Activated T-cell treated with anti-CD3 and anti-CD28 coated beads, Interleukin-2, amount 50 U/mL, for 1 hour (primary cell): ENCODE data around the gene GPS2.

Source experiments
- DNase-seq: peaks from one replicate; pipeline ENCODE4 v3.0.0-alpha.2; 2020

Gene GPS2

DNA sequence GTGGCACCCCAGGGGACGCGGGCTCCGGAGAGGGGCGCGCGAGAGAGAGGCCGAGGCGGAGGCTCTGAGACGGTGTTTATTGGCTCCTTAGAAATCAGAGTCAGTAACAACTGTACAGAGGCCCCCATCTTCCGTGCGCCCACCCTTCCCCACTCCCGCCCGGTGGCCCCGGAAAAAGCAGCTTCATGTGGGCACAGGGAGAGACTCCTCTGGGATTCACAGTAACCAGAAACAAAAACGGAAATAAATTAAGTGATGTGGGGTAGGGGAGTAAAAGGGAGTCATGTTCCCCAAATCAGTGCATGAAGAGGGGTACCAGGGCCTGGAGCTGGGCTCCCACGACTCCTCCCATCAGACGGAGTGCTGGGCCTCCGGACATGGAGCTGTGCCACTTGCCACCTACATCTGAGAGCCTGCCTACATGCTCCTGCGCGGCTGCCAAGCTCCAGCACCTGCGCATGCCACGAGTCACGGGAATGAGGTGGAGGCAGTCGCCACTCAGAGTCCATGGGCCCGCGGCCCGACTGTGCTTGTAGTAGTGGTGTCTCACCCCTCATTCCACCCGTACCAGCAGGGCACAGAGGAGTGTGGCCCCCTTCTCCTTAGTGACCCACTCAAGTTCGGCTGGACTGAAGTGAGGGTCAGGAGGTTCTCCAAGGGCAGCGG is 543 bp upstream of the GPS2 start:
- no peak for DNase-seq

DNA sequence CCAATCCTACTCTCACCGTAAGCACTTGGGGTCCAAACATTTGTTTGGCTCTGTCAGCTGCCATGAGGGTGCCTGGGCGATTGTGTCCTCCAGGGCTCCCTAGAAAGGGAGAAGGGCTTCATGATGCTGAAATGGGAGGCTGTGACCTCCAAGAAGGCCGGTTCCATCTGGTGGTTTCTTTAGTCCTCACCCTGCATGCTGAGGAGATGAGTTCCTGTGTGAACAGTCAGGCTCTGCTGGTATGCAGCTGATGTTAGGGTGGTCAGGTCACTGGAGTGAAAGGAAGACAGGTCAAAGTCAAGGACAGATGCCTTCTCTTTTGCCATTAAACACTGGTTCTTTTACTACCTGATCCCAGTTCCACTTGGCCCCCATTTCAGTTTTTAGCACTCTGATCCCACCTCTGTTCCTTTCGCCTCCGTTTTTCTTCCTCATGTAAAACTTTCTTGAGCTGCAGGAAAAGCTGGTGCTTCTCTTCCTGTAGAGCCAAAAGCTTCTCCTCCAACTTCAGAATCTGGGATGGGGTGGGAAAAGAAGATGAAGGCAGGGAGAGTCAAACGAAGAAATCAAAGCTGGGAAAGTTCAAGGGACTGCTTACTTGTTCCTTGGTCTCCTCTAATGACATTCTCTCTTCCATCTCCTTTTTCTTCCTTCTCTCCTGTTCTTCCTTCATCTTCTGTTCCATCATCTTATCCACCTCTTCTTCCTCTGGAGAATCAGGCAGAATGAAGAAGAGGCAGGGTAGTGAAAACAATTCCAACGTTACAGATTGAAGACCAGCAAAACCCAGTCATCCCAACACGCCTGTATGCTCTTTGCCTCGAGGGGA is 1.1 kb downstream of the GPS2 start:
- DNase-seq, result no peak

DNA sequence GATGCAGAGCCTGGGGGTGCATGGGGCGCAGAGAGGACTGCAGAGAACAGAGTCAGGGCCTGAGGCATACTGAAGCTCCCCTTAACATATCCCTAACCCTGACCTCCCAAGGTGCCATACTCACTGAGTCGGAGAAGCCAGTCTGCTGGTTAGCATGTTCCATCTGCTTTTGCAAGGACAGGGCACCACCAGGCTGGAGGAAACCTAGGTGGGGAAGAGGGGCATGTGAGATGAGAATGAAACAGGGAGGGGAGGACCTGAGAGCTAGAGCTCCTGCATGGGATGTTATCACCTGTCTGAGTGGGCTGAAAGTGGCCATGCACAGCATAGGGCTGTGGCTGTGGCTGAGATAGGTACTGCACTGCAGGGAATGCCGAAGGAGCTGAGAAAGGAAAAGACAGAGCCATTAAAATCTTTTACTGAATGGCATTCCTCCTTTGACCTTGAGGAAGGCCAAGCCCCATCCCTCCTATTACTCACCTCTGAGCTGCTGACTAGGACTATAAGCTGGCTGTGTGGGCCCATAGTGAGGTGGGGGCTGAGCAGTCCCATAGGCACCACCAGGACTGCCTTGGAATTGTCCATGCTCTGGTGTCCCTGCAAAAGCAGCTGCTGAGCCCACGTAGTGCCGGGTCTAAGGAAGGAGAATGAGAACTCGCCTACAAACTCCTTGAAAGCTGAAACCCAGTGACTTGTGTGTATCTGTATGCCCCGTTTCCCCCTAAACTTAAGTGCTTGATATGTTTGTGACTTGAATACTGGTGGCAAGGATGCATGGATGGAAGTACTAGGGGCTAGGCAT is 1.9 kb downstream of the GPS2 start:
- DNase-seq, result peak; percentile 32

DNA sequence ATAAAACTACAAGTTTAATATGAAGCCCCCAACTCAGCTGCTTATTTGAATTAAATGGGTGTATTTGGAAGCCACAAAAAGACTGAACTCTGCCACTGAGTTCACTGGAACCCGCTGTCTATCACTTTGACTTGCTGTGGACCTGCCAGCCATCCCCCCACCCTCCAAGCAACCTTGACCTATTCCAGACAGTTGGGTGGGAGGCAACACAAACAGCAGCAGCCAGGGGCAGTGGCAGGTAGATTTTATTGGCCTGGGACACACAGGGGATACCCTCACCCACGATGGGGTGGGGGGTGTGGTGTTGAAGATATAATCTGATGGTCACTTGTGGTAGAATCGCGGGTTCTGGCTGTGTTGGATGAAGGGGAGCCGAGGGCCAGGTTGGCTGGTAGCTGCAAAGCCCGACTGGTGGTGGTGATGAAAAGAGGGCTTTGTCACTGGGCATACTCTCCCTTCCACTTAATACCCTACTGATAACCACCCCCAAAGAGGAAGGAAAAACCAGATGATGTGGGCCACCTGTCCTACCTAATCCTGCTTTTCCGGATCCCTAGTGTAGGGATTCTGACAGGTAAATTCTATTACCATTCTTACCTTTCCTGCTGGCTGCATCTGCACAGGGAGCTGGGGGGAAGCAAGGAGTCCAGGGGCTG is 2.6 kb downstream of the GPS2 start:
- no peak for DNase-seq

DNA sequence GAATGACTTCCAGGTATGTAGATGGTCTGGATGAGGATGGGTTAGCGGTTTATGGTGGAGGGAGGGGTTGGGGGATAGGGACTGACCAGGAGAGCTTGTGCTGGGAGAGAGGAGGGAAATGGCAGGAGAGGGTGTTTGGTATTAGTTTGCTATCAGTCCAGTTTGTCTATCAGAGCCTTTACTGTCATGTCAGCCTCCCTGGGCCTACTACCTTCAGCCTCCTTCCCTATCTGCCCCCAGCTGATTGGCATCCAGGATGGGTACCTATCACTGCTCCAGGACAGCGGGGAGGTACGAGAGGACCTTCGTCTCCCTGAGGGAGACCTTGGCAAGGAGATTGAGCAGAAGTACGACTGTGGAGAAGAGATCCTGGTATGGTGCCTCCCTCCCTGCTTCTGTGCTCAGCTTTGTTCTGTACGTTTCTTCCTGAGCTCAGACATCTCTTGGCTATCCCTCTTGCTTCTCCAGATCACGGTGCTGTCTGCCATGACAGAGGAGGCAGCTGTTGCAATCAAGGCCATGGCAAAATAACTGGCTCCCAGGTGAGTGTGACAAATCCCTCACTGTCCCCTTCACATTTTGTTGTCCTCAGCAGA is 4.0 kb downstream of the GPS2 start:
- no peak for DNase-seq

DNA sequence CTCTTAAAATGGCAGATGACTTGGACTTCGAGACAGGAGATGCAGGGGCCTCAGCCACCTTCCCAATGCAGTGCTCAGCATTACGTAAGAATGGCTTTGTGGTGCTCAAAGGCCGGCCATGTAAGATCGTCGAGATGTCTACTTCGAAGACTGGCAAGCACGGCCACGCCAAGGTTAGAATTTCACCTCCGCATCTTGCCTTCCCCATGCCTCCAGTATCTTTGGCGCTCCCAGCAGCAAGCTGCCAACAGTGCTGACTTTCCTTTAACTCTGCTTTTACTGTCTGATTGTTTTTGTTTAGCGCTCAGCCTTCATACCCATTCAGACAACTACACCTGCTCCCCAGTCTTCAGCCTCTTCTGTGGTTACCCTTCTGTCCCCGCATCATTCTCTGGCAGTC is 5.5 kb downstream of the GPS2 start:
- no peak for DNase-seq

DNA sequence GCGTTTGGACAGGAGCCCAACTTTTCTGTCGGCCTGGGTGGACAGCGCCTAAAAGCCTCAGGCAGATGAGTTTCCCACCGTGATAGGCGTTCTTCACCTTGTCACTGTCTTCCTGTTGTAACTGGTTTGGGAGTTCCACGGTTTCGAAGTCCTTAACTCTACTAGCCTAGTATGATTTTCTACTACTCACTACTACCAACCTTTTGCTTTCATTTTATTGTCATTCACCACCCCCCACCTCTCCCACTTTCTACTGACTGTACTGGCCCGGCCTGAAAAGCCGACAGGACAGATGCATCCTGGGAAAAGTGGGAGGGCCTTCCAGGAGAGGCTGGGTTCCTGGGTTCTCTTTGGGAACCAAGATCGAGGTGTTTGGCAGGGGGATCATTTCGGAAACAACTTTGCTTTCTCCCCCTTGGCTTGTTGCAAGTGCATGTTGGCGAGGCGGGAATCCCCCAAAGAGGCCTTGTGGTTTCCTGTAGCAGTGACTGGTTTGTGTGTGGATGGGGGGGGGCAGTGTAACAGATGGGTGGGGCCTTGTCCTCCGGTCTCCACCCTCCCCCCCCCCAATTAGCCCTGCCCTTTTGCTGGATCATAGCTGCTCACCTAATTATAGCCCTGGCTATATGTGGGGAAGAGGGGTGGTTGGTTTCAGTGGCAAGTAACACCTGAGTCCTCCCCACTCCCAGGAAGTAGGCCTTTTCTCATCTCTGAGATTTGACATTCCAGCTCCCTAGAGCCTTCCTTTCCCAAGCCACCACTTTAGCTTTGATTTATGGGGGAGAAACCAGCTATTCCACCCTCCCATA is 6.3 kb downstream of the GPS2 start:
- DNase-seq, result peak; percentile 82

DNA sequence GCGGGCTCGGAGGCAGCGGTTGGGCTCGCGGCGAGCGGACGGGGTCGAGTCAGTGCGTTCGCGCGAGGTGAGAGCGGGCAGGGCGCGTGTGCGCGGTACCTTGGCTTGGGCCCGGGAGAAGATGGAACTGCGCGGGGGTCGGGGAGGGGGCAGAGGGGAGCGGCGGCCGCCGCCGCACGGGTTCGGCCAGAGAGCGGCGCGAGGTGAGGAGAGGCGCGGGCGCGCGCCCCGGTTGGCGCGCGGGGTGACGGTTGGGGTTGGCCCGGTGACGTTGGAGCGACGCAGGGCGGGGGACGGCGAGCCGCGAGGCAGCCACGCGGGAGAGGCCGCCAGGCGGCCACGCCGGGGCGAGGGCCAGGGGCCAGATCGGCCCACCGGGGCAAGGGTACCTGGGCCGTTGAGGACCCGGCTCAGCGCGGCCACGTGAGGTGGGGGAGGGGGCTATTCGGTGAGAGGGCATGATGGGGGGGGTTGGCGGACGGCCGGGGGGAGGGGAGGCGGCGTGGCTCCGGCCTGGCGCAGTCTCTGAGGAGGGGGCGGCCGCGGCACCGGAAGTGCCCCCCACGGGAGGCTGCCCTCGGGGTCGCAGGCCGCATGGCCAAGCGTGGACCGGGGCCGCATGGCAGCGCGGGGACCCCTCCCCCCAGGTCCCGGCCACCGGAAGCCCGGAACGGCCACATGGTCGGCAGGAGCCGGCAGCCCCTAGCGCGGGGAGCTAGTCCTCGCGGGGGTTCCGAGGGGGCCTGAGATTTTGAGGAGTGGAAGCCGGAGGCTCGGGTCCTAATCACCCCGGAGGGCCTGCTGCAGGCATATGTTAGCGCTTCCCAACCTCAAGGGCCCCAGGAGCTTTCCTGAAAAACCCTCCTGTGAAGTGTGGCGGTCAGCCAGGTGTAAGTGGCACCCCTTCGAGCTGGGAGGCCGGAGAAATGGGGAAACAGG is 7.2 kb downstream of the GPS2 start:
- DNase-seq, result peak; percentile 67

DNA sequence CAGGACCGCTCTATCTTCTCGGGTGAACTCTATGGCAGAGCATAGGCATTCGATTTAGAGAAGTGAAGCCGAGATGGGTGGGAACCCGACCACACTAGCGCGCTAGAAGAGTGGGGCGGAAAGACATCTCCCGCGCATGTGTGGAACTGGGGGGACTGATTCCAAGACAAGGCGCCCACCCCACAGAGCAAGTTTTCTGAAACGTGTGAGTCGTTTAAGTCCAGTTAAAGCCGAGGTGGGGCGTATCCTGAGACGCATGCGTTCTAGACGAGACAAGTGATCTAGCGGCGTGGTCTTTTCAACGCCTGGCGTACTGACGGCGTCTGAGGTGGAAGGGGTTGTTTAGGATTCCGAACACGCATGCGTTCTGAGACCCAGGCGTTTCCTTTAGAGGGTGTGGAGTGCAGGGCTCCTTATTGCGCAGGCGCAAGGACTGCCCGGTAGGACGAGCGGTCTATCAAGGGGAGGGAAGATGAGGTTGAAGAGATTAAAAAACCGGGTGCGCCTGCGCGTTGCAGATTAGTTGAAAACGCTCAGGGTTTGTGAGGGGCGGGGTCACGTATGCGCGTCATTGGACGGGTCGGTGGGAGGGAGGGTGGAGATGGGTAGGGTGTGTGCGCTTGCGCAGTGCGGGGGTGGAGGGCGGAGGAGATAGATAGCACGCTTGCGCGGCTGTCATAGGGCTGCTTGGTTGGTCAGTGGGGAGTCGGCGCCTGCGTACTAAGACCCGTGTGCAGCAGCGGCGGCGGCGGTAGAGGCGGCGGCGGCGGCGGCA is 8.1 kb downstream of the GPS2 start, which contains the start of gene EIF5A:
TSS of gene EIF5A (plus strand) at position 718 of the 775 bp plus-strand sequence. CDS start 2,008 bp downstream, outside the sequence.
- peak; percentile 99 for DNase-seq

DNA sequence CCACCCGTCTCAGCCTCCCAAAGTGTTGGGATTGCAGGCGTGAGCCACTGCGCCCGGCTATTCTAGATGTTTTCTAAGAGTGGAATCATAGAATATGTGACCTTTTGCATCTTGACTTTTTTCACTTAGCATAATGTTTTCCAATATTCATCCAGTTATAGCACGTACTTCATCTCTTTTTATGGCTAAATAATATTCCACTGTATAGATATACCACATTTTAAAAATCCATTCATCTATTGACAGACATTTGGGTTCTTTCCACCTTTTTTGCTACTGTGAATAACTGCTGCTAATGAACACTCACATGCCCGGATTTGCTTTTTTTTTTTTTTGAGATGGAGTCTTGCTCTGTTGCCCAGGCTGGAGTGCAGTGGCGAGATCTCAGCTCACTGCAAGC is 11.0 kb downstream of the GPS2 start:
- DNase-seq, result no peak

DNA sequence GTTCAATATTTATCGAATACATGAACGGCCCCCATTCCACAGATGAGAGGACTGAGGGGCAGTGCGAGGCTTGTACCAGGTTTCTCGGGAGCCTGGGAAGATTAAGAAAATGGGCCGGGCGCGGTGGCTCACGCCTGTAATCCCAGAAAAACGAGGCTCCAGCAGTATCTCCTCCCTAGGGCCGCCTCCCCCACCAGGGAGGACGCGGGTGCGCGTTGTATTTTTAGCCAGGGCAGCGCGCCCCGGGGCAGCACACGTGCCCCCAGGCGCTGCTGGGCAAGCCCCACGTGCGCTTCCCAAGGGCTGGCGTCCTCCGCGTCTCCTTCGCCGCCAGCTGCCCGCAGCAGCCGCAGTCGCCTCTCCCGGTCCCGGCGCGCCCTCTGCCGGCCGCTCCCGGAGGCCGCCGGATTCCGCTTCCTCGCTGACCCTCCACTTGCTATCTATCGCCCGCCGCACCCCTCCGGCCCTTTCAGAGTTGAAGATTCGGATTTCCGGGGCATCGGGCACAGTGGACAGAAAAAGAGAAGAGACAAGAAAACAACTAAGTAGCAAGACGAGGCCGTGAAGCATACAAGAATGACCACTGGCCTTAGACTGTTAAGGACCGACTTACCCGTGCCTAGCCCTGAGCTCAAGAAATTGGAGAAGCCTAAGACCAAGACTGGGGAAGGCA is 18.8 kb downstream of the GPS2 start:
- DNase-seq, result peak; percentile 74

DNA sequence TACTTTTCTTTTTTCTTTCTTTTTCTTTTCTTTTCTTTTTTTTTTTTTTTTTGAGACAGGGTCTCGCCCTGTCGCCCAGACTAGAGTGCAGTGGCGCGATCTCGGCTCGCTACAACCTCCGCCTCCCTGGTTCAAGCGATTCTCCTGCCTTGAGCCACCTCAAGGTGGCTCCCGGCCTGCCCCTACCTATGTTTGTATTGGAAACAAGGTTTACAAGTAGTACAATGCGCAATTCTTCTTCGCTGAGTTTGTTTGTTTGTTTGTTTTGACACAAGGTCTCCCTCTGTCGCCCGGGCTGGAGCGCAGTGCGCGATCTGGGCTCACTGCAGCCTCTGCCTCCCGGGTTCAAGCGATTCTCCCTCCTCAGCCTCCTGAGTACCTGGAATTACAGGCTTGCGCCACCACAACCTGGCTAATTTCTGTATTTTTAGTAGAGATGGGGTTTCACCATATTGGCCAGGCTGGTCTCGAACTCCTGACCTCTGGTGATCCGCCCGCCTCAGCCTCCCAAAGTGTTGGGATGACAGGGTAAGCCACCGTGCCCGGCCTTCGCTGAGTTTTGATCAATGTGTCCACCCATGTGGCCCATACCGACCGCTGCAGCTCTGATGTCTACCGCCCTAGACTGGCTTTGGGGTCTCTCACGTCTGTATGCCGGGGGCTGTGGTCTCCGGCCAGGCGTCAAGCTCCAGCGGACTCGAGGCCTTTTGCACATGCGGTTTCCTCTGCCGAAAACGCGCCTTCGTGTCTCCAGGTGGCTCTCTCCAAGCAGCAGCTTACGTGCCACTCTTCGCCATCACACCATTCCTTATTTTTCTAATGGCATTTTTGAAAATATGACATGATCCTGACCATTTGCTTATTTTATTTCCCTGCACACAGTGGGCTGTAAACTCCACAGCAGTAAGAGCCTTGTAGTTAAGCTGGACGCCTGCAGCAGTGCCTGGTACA is 19.7 kb downstream of the GPS2 start:
- no peak for DNase-seq

DNA sequence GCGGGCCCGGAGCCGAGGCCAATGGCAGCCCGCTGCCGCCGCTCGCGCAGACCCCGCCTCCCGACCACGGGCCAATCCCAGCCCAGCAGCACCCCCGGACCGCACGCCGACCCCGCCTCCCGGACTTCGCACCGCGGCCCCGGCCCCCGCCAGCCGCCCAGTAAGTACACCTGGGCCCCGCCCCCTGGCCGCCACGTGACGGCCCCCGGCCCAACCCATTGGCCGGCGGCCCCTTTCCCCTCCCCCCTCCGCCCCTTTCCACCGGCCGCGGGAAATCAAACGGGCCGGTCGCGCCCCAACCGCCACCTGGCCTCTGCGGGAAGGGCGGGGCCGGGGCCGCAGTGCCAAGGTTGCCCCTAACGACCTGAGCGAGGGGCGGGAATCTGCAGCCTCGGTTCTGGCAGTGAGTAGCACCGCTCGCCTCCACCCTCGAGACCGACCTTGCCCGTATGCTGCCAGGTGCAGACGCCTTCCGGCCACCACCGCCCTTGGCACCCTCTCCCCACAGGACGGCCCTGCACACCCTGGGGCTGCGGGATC is 20.5 kb downstream of the GPS2 start, which contains the start of gene YBX2:
TSS of gene YBX2 (minus strand) at position 26 of the 540 bp plus-strand sequence. CDS start 139 bp downstream, outside the sequence.
- peak; percentile 74 for DNase-seq

DNA sequence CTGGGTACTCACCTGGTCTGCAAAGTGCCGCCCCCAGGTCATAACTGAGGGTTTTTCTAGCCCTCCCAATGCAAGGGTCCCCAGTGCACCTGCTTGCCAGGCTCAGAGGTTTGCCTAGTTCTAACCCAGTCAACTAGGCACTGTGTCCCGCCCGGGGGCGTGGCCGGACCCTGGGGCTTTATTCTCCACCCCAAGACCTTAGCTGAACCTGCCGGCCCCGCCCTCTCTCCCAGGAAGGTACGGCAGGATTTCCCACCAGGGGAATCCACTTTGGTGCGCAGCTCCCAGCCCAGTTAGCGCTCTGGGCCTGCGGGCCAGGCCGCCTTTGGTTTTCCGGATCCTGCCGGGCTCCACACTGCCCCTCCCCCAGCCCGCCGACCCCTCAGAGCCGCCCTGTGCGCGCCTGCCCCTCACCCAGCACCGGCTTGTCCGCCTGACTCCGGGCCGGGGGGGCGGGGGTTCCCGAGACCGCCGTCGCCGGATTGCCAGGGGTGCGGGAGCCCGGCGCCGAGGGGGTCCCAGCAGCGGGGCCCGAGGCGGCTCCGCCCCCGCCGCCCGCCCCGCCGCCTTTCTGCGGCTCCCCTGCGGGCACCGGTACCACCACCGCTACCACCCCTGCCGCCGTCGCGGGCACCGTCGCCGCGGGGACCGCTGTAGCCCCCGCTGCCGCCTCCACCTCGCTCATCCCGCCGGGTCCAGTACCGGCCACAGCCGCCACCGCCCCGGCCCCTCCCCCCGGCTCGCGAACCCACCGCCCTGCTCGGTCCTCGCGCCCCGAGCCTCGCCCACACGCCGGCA is 21.1 kb downstream of the GPS2 start:
- DNase-seq, result peak; percentile 39

DNA sequence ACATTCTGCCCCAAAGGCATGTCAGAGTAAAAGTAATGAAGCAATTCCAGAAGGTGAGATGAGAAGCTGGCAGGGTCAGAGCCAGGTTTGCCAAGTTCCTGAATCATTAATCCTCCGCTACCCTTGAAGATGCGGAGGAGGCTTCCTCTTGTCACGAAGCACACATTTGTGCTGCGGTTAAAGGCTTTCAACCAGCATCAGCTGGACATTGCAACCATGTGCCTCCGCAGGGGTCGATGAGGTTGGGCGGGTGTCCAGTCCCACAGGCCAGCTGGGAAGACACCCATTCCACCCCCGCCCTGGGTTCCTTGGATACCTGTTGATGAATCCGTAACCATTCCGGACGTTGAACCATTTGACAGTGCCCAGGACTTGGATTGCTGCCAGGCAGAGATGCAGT is 22.0 kb downstream of the GPS2 start:
- no peak for DNase-seq

DNA sequence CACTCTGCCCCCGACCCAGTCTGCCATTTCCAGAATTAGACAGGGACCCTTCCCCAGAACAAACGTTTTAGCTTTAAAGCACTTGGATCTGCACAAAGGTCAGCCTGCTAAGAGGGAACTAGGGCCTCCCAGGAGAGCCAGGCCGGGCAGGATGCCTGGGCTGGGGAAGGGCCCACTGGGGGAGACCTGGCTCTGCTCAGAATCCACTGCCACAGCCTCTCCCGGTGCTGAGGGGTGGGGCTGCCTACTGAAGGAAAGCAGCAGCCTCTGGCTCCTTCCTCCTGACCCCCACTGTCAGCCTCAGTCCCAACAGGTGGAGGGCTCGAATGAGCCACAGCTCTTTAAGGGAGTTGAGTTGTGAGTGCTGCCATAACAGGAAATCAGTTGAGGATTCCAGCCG is 22.4 kb downstream of the GPS2 start:
- DNase-seq, result no peak

DNA sequence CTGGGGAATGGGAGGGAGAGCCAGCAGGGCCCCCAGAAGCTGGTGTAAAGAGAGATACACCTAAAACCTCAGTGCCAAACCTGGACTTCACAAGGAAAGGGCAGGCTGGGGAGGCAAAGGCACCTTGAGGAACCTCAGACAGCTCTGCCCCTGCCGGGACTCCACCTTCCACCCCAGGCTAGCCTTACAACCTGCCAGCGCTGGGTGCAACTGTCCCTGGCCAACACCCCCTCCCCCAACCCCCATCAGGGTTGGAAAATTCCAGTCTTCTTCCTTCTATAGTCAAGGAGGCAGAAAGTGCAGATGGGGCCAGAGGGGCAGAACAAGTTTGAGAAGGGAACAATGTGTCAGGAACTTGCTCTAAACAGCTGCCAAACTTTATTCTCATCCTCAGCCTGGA is 23.0 kb downstream of the GPS2 start:
- DNase-seq, result no peak
